DOHH2 (cell line): ENCODE data around the gene LSR.
A peak's percentile ranks its signal among the peaks of the same experiment; 100 is the strongest.

ENCODE experiments used
- CTCF ChIP-seq: fragments of 200-600 bp; sonication (generic); IDR thresholded peaks from one replicate; pipeline ENCODE4 v1.5.1; 2014; ENCODE audit warnings: antibody characterized with exemption, mild to moderate bottlenecking, low read depth, low read length; ENCODE audit not compliant: poor library complexity, severe bottlenecking
- EZH2phosphoT487 ChIP-seq: fragments of 200-600 bp; sonication (generic); IDR thresholded peaks from 2 replicates; pipeline ENCODE4 v1.6.1; 2017; ENCODE audit warnings: borderline replicate concordance, mild to moderate bottlenecking, antibody characterized with exemption, low read length, moderate library complexity, mixed read lengths

- TF ChIP-seq CTCF (peak; percentile 72), EZH2phosphoT487 (no peak)
Observed at GRCh38 chr19:35306473-35307246, 57.9 kb downstream of the LSR start.
